A549 treated with DMSO at 1 μM for 4 hours (cell line): ENCODE results near the gene GPS2. TPM values are rescaled to one million over a fixed set of nuclear protein-coding genes. Genes with fewer than 3 reads are reported as not detected.

Experiments used
- total RNA-seq: library from RNA; stranded (reverse); fragments of 200-300 nt; extraction: Qiagen RNA extraction; gene quantifications from 5 replicates; pipeline ENCODE4 v1.2.3, GENCODE V29; 2022; ENCODE audit warnings: low read depth

Gene GPS2, protein sequence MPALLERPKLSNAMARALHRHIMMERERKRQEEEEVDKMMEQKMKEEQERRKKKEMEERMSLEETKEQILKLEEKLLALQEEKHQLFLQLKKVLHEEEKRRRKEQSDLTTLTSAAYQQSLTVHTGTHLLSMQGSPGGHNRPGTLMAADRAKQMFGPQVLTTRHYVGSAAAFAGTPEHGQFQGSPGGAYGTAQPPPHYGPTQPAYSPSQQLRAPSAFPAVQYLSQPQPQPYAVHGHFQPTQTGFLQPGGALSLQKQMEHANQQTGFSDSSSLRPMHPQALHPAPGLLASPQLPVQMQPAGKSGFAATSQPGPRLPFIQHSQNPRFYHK
- 75.1 to 106 TPM (median 95.2 TPM) in 5 replicates for total RNA-seq

DNA sequence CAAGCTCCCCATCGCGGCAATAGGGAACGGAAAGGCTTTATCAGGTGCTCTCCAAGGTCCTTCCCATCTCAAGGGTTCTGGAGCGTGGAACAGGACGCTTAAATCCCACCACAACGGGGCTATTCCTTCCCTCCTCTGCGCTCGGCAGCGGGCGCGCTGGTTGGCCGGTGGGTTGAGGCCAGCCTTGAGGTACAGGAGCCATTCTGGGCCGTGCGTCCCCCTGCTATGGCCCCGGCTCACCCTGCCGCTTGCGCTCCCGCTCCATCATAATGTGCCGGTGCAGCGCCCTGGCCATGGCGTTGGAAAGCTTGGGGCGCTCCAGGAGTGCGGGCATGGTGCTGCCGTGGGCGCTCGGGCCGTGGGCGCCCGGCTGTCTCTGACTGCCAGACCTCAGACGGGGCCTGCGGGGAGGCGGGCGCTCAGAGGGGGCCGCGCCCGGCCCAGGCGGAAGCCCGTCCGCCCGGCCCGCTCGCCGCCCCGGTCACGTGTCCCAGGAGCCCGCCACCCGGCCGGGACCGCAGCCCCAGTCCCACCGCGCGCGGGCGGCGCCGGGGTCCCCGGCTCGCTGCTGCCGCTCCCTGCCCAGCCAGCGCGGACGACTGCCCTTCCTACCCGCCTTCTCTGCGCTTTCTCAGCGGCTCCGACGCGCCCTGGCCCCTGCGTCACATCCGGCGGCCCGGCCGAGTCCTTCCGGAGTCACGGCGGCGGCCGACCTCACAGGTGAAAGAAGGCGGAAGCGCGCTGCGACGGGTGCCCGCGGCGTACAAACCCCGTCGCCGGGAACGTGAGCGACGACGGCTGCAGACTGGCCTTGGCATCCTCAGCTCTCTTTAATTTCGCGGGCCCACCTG, at the start of gene GPS2:
GPS2 (minus strand) TSS at position 642 of the 851 bp plus-strand sequence; CDS start at position 334, 308 bp downstream.

DNA sequence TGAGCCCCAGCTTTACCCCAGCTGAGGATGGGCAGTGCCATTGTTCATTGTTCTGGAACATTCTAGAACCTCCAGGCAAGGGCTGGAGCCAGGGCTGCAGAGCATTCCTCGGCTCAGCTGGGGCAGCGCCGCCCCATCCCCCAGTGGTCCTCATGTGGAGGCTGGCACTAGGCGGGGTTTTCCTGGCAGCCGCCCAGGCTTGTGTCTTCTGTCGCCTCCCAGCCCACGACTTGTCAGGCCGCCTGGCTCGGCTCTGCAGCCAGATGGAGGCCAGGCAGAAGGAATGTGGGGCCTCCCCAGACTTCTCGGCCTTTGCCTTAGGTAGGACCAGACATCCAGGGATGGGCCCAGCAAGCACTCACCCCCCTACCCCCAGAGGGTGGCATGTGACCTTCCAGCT, 39.9 kb upstream of the GPS2 start, which contains the start of gene TMEM95:
TMEM95 (plus strand) TSS at position 104 of the 400 bp plus-strand sequence; CDS start at position 153, 49 bp downstream.

GRCh38 chr17:7351665-7352502, 36.7 kb upstream of the GPS2 start, which contains the start of gene KCTD11:
KCTD11 (plus strand) TSS chr17:7352162.

GRCh38 chr17:7336240-7337175, 21.3 kb upstream of the GPS2 start, which contains the start of gene ACAP1:
ACAP1 (plus strand) TSS chr17:7336529; CDS start chr17:7336735, 206 bp downstream.

DNA sequence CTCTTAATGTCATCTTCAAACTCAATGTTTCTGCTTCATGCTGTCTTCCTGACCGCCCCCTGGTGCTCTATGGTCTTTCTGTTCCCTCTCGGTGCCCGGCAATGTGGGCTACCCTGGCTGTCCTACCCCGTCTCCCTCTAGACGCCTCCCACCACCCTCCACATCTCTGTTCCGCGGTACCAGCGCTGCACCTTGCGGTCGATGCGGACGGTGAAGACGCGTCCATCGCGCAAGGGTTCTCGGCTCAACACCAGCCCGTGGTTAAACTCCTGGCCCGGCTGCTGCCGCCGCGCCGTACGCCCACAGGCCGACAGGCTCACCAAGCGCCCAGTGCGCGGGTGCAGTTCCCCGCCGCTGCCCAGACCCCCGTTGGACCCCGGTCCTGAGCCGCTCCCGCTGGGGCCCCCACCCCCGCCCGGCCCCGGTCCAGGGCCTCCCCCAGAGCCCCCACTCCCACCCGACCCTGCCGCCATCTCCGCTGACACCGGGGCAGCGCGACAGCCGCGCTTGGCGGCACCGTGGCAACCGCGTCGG, 13.7 kb upstream of the GPS2 start, which contains the start of gene NEURL4:
NEURL4 (minus strand) TSS at position 496 of the 534 bp plus-strand sequence; CDS start at position 473, 23 bp downstream.

GRCh38 chr17:7306911-7307685, 8.1 kb downstream of the GPS2 start, which contains the start of gene EIF5A:
EIF5A (plus strand) TSS chr17:7307628; CDS start chr17:7309636, 2,008 bp downstream.

GRCh38 chr17:7294614-7295153, 20.5 kb downstream of the GPS2 start, which contains the start of gene YBX2:
YBX2 (minus strand) TSS chr17:7294639; CDS start chr17:7294500, 139 bp downstream.

GRCh38 chr17:7281074-7281952, 33.8 kb downstream of the GPS2 start, which contains the start of gene SLC2A4:
SLC2A4 (plus strand) TSS chr17:7281718; CDS start chr17:7281935, 217 bp downstream.

Other genes with a start within 250 kb of the GPS2 start
- gene CLEC10A, start 235.1 kb downstream of the GPS2 start, total RNA-seq = not detected in 5 replicates
- 0.07 to 0.19 TPM in 2 of 5 replicates, not detected in the others for gene ASGR2, start 200.5 kb downstream of the GPS2 start, total RNA-seq
- gene ASGR1, start 136.0 kb downstream of the GPS2 start, total RNA-seq = 1.1 to 1.7 TPM (median 1.2 TPM) in 5 replicates
- 7.3 to 9.7 TPM (median 8.5 TPM) in 5 replicates for gene DLG4, start 95.5 kb downstream of the GPS2 start, total RNA-seq
- gene ACADVL, start 95.4 kb downstream of the GPS2 start, total RNA-seq = 339 to 466 TPM (median 425 TPM) in 5 replicates
- 31.4 to 43.0 TPM (median 35.3 TPM) in 5 replicates for gene DVL2, start 80.8 kb downstream of the GPS2 start, total RNA-seq
- 90.3 to 102 TPM (median 93.3 TPM) in 5 replicates for gene PHF23, start 75.9 kb downstream of the GPS2 start, total RNA-seq
- gene GABARAP, start 72.9 kb downstream of the GPS2 start, total RNA-seq = 605 to 729 TPM (median 704 TPM) in 5 replicates
- gene CTDNEP1, start 63.6 kb downstream of the GPS2 start, total RNA-seq = 208 to 246 TPM (median 226 TPM) in 5 replicates
- gene ELP5, start 63.1 kb downstream of the GPS2 start, total RNA-seq = 116 to 129 TPM (median 124 TPM) in 5 replicates
- 0.63 to 0.91 TPM (median 0.76 TPM) in 5 replicates for gene CLDN7, start 52.9 kb downstream of the GPS2 start, total RNA-seq
- 0.13 to 0.27 TPM (median 0.16 TPM) in 5 replicates for gene SLC2A4, start 33.6 kb downstream of the GPS2 start, total RNA-seq
- 0.40 to 0.60 TPM (median 0.53 TPM) in 5 replicates for gene YBX2, start 20.7 kb downstream of the GPS2 start, total RNA-seq
- gene EIF5A, start 7.7 kb downstream of the GPS2 start, total RNA-seq = 1,614 to 1,831 TPM (median 1,704 TPM) in 5 replicates
- gene NEURL4, start 14.0 kb upstream of the GPS2 start, total RNA-seq = 27.1 to 33.9 TPM (median 31.9 TPM) in 5 replicates
- gene ACAP1, start 21.2 kb upstream of the GPS2 start, total RNA-seq = 3.9 to 7.6 TPM (median 4.2 TPM) in 5 replicates
- gene KCTD11, start 36.8 kb upstream of the GPS2 start, total RNA-seq = 12.5 to 15.9 TPM (median 13.7 TPM) in 5 replicates
- not detected in 5 replicates for gene TMEM95, start 39.8 kb upstream of the GPS2 start, total RNA-seq
- 1.3 to 1.8 TPM (median 1.6 TPM) in 5 replicates for gene TNK1, start 65.7 kb upstream of the GPS2 start, total RNA-seq
- 34.1 to 39.8 TPM (median 34.4 TPM) in 5 replicates for gene PLSCR3, start 79.2 kb upstream of the GPS2 start, total RNA-seq
- gene TMEM256, start 88.7 kb upstream of the GPS2 start, total RNA-seq = 181 to 226 TPM (median 200 TPM) in 5 replicates
- gene NLGN2, start 92.5 kb upstream of the GPS2 start, total RNA-seq = 15.4 to 21.5 TPM (median 18.0 TPM) in 5 replicates
- 0.08 TPM in 1 of 5 replicates, not detected in the others for gene SPEM1, start 105.0 kb upstream of the GPS2 start, total RNA-seq
- 0.07 TPM in 1 of 5 replicates, not detected in the others for gene SPEM2, start 110.3 kb upstream of the GPS2 start, total RNA-seq
- gene SPEM3, start 113.5 kb upstream of the GPS2 start, total RNA-seq = 0.03 TPM in 2 of 5 replicates, not detected in the others
- 10.3 to 13.9 TPM (median 12.1 TPM) in 5 replicates for gene TMEM102, start 120.1 kb upstream of the GPS2 start, total RNA-seq
- 0.86 to 1.3 TPM (median 1.1 TPM) in 5 replicates for gene FGF11, start 124.2 kb upstream of the GPS2 start, total RNA-seq
- gene CHRNB1, start 129.7 kb upstream of the GPS2 start, total RNA-seq = 5.4 to 7.8 TPM (median 7.1 TPM) in 5 replicates
- 21.4 to 26.2 TPM (median 24.4 TPM) in 5 replicates for gene ZBTB4, start 164.3 kb upstream of the GPS2 start, total RNA-seq
- gene SLC35G6, start 166.1 kb upstream of the GPS2 start, total RNA-seq = not detected in 5 replicates
- 69.1 to 95.1 TPM (median 80.5 TPM) in 5 replicates for gene POLR2A, start 169.0 kb upstream of the GPS2 start, total RNA-seq
- gene TNFSF12, start 233.7 kb upstream of the GPS2 start, total RNA-seq = 8.4 to 13.8 TPM (median 11.7 TPM) in 5 replicates
- 0.53 to 0.94 TPM (median 0.70 TPM) in 5 replicates for gene TNFSF13, start 243.4 kb upstream of the GPS2 start, total RNA-seq
- gene SENP3, start 246.6 kb upstream of the GPS2 start, total RNA-seq = 90.8 to 107 TPM (median 105 TPM) in 5 replicates